ENCODE results near the gene HRG.
"Not testable (repeated sequence)": the region's sequence is repeated elsewhere in the genome, so short reads cannot be mapped to it uniquely, and the experiment has no call there.

The HRG gene, protein sequence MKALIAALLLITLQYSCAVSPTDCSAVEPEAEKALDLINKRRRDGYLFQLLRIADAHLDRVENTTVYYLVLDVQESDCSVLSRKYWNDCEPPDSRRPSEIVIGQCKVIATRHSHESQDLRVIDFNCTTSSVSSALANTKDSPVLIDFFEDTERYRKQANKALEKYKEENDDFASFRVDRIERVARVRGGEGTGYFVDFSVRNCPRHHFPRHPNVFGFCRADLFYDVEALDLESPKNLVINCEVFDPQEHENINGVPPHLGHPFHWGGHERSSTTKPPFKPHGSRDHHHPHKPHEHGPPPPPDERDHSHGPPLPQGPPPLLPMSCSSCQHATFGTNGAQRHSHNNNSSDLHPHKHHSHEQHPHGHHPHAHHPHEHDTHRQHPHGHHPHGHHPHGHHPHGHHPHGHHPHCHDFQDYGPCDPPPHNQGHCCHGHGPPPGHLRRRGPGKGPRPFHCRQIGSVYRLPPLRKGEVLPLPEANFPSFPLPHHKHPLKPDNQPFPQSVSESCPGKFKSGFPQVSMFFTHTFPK

DNA sequence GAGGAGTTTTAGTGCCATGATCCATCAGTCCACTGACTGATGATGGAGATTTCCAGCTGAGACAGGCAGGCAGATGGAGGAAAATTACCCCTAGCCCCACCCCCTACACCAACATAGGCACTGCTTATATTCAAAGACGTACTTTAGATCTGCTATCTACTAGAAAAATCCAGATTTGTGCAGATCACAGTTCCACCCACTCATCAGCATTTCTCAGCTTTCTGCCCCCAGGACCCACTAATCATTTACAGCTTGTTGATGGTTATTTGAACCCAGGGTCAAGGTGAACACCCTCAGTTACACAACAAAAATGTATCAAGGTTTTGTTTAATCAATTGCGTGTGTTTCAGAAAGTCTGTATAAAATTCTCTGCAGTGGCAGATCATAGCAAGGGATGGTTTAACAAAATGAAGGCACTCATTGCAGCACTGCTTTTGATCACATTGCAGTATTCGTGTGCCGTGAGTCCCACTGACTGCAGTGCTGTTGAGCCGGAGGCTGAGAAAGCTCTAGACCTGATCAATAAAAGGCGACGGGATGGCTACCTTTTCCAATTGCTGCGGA lies at the start of gene HRG:
Gene HRG, plus strand, starts transcription at position 390 of the 564 bp plus-strand sequence. Its CDS starts 18 bp downstream, at position 408.
- no peak for DNase-seq

- no peak for DNase-seq
Measured at GRCh38 chr3:186616299-186616617, 49.6 kb upstream of the HRG start.

GRCh38 chr3:186617036-186617946 lies 48.5 kb upstream of the HRG start:
- peak; percentile 86 to 91 for DNase-seq

DNA sequence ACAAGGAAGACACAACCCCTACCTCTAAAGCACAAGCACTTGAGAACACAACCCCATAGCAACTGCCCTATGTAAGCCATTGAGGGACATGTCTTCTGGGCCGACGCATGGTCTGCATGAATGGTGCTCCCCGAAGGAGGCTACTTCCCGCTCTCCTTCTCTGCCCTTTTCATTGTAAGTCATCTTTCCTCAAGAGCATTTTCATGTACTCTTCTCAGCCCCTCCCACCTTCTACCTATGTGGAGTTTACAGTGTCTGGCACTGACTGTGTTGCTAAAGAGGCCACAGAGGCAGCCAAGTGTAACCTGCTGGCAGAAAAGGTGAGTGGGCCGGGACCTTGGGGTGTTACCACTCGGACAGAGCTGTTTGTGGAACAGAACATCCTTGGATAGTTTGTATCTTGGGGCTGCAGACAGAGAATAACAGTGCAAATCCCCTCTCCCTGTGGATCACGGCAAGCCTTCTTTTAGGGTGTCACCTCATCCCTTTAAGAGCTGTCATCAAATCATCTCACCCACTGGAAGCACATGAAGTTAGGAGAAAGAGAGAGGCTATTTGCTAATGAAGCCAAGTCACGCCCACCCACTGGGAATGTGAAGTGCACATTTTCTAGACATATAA lies 47.4 kb upstream of the HRG start:
- no peak for DNase-seq

- DNase-seq, result no peak
Measured at GRCh38 chr3:186619787-186620212, 46.0 kb upstream of the HRG start.

DNA sequence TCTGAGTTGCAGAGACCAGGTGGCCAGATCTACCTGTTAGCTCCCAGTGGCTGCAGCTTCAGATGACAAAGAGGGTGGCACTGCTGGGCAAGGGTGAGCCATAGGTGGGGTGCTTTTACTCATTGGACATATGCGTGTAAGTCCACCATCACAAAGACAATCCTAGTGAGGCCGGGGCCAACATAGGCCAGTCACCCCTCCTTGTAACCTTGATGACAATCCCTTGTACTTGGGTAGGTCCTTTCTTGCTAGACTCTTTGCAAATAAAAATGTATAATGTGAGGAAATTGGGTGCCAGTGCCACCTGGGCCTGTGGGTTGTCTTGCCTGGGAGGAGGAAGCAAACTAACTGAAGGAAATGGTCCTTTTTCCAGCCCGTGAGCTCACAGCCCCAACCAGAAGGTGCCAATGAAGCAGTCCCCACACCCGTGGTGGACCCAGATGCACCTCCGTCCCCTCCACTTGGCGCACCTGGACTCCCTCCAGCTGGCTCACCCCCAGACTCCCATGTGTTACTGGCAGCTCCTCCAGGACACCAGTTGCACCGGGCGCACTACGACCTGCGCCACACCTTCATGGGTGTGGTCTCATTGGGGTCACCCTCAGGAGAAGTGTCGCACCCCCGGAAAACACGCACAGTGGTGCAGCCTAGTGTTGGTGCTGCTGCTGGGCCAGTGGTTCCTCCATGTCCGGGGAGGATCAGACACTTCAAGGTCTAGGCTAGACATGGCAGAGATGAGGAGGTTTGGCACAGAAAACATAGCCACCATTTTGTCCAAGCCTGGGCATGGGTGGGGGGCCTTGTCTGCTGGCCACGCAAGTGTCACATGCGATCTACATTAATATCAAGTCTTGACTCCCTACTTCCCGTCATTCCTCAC lies 45.4 kb upstream of the HRG start:
- no peak for DNase-seq

DNA sequence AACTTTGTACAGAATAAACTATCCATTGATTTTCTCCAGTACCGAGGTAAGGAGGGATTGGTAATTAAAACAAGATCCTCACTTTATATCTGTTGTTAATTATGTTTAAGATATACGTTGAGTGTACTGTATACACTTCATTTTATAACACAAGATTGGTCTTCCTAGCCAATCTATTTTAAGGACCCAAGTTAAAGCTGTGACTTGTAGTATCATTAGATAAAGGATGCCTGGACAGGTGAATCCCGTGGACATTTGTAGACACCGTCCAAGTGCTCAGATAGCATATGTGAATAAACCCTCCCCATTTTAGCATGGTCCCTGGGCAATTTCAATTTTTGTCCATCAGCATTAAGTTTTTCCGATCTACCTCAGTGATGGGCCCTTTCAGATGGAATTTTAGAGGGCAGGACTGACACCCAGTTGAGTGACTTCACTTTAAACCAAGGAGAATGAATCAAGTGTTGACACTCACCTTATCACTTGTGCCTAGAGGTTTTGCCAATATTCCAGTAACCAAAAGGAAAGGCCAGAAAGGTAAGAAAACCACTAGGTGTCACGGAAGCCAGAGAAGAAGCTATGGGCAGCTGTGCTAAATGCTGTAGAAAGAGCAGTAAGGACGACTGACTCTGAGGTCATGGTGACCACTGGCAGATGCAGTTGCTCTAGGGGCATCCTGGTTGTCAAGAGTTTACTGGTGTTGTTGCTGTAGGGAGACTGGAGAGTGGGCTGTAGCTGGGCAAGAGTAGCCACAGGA lies 43.7 kb upstream of the HRG start:
- DNase-seq, result no peak

DNA sequence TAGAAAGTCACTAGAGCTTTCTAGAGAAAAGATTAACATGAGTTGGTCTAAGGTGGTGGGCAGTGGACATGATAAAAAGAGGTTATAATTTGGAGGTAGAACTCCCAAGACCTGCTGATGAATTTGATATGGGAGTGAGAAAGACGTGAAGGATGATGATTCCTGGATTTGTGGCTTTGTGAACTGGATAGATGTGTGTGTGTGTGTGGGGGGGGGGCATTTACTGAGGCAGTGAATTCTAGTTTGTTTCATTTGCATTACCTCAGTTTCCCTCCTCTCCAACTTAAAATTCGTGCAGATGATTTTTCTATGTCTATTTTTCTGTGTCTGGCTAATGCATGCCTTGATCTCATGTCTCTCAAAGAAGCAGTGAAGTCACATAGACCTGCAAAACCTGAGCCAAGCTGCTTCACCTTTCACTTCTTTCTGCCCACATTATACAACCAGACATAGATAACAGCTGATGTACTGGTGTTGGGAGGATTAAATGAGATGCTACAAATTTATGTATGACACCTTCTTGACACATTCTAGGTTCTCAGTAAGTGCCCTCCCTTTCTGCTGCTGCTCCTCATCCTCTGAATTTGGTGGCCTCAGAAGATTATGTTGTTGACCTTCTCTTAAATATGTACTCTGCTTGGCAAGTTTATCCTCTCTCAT lies 43.0 kb upstream of the HRG start:
- no peak for DNase-seq

DNA sequence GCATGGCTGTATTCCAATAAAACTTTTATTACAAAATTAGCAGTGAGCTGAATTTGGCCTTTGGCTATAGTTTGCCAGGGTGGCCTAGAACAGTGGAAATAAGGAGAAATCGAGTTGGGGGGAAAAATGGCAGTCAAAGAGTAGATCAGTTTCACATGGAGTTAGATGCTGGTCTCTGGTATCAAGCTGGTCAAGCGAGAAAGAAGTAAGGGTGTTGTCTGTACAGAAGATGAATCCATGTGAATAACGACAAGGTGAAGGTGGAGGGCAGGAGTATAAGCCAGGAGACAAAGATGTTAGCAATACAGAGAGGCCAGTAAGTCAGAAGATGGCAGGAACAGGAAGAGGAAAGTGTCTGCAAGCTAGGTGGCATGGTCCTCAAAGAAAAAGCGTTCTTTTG lies 41.2 kb upstream of the HRG start:
- DNase-seq, result no peak

- DNase-seq, result no peak
Measured at GRCh38 chr3:186625600-186626042, 40.2 kb upstream of the HRG start.

DNA sequence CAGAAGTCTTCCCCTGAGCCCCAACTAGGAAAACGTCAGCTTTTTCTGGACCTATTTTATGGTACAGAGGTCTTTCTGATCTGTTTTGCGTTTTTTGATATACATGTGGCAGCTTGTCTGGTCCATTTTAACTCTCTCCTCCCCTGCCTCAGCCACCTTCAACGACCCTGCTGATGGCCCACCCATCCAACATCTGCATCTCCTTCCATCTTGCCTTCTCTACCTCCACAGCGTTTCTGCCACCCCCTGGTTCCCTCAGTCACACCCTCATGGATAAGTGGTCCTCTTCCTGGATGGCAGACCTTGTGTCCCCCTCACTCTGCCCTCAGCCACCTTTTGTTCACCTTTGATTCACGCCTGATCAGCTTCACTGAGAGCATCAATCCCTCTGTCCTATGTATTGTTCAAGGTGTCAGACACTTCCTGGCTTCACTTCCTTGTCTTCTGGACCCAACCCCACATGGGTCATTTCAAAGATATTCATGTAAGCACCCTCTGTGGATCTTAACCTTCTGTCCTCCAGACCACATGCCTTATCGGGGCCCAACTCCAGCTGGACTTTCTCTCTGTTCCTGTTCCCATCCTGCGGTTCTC lies 39.5 kb upstream of the HRG start:
- no peak for DNase-seq

DNA sequence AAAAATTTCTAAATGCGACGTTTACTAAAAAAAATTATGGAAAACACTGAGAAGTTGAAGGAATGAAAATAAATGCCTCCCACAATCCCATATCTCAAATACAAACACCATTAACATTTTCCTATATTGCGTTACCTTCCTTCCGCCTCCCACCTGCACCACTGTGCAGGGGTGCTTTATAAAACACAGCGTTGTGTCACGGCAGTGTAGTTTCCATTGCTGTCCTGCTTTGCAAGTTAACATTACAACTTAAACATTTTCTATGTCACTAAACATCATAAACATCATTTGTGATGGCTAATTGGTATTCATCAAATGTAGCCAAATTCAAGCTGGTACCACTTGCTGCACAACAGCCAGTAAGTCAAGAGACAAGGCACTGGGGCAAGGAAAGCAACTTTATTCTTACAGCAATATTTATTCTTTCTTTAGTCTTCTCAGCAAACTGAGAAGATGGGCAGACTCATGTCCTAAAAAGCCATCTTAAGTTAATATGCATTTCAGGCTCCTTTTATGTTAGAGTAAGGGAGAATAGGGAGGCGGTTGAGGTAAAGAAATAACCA lies 37.9 kb upstream of the HRG start:
- DNase-seq, result no peak

GRCh38 chr3:186628756-186629155 lies 37.1 kb upstream of the HRG start:
- DNase-seq, result no peak

GRCh38 chr3:186630950-186631641 lies 34.7 kb upstream of the HRG start:
- no peak for DNase-seq

DNA sequence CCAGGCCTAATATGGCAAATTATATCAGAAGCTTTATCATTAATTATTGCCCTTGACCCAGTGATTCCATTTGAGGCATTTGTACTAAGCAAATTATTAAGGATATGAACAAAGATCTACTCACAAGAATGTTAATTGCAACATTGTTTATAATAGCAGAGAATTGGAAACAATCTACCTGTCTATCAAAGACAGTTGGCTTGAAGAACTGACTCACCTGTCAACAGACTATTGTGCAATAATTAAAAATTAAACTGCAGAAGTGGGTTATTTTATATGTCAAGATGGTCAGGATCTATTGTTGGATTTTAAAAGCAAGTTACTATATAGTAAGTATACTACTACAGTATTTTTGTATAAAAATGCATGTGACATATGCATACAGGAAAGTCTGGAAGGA lies 32.3 kb upstream of the HRG start:
- DNase-seq, result no peak

GRCh38 chr3:186634207-186634606 lies 31.6 kb upstream of the HRG start:
- not testable (repeated sequence) for DNase-seq

- no peak for DNase-seq
Measured at GRCh38 chr3:186635532-186635931, 30.3 kb upstream of the HRG start.

- DNase-seq, result no peak
Measured at GRCh38 chr3:186636536-186636935, 29.3 kb upstream of the HRG start.

DNA sequence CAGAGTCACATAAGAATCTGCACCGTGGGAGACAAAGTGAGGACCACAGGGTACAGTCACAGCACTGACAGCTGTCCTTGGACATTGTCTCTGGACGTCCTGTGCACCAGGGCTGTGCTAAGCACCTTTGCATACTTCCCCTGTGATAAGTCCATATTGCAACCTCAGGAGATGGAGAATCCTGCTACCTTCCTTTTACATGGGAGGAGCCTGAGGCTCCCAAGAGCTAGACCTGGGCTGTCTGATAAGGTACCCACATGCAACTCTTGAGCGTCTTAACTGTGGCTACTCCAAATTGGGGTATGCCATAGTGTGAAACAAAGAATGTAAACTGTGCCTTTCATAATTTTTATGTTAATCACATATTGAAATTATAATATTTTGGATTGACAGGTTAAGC lies 28.1 kb upstream of the HRG start:
- DNase-seq, result no peak
